T-helper 2 cell treated with Interferon-gamma antibody and Interleukin-4, amounts not matched to agents 100 ng/mL and 5 ng/mL, for 36 hours (primary cell): ENCODE results near the gene TOMM40. TPM values are rescaled to one million over a fixed set of nuclear protein-coding genes. Genes with fewer than 3 reads are reported as not detected.
"Not testable (repeated sequence)": the region's sequence is repeated elsewhere in the genome, so short reads cannot be mapped to it uniquely, and the experiment has no call there.

ENCODE experiments used
- intact Hi-C: fragments of 100-400 bp; cut with micrococcal nuclease; formaldehyde crosslinking; loops from one replicate; pipeline ENCODE4 v1.15.1; 2023
- total RNA-seq: library from RNA; stranded (reverse); gene quantifications from 2 replicates; pipeline ENCODE4 v1.2.3, GENCODE V29; 2022

Gene TOMM40
- total RNA-seq, 1 donor from 2014 or later: 94.2 TPM

GRCh38 chr19:44924243-44924725 lies 33.2 kb downstream of the TOMM40 start:
- intact Hi-C loops: no loop called here

DNA sequence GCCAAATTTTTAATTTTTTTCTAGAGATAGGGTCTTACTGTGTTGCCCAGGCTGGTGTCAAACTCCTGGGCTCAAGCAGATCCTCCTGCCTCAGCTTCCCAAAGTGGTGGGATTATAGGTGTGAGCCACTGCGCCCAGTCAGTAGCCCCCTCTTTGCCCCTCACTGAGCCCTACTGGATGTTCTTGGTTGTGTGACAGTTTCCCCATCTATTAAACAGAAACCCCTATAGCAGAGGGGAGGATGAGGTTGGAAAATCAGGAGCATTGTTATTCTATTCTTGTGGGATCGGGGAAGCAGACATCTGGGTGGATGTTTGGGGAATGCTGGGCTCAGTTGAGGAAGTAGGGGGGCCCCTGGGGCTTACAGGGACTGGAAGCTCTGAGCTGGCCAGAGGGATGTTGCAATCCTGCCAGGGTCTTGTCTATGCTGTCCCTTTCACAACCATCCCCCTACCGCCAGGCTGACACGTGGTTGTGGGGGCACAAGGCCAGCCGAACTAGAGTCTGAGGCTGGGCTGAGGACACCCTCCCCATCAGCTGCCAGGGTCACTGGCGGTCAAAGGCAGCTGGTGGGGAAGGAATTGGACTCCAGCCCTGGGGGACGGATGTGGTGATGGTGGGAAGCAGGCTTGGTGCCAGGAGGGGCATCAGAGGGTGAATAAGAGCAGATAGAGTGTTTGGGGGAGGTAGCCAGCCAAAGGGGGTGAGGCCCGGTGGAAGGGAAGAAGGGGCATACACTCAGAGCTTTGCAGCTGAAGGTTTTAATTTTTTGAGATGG lies 34.2 kb downstream of the TOMM40 start:
- intact Hi-C loops: no loop called here

DNA sequence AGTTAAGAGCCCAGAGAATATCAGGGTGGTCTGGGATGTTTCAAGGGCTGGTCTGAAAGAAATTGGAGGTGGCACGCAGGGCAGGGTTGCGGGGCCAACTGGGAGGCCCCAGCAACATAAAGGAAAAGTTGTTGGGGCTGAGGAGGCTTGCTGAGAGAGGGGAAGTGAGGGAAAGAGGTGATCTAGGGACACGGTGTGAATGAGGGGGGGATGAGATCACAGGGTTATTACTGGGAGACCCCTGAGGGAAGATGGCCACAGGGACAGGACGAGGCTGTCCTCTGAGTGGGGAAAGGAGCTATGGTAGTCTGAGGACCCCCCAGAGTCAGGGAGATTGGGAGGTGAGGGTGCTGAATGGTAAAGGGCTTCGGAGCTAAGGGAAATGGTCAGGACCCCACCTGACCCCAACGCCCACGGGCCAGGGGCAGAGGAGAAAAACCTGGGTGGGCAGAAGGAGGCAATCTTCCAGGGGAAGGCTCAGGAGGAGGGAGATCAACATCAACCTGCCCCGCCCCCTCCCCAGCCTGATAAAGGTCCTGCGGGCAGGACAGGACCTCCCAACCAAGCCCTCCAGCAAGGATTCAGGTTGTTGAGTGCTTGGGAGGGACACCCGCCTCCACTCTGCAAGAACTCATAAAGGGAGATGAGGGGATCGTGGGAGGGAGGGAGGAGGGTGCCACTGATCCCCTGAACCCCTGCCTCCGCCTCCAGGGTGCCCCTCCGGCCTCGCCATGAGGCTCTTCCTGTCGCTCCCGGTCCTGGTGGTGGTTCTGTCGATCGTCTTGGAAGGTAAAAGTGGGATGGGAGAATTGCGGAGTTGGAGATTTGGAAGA lies 35.4 kb downstream of the TOMM40 start:
- intact Hi-C loops: not testable (repeated sequence)

DNA sequence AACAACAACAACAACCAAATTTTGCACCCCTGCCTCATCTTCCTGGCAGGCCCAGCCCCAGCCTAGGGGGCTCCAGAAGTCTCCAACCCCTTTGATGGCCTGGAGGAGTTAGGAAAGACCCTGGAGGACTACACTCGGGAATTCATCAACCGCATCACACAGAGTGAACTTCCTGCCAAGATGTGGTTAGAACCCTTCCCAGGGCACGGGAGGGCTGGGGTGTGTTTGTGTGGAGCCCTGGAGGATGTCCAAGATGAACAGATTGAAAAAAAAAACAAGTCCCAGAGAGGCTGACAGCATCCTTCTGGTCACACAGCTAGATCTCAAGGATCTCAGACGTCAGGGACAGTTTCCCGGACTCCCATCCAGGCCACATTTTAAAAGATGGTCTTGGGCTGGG lies 36.7 kb downstream of the TOMM40 start:
- intact Hi-C loops: no loop called here

DNA sequence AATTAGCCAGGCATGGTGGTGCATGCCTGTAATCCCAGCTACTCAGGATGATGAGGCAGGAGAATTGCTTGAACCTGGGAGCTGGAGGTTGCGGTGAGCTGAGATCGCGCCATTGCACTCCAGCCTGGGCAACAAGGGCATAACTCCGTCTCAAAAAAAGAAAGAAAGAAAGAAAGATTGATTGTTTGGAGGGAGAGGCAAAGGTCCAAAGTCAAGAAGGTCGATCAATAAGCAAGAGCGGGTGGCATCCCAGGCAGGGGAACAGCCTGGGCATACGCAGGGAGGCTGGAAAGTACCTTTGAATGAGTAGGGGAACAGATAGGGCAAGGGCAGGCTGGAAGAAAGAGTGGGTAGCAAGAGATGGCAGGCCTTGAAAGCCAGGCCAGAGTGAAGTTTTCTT lies 39.0 kb downstream of the TOMM40 start:
- intact Hi-C loops: no loop called here

DNA sequence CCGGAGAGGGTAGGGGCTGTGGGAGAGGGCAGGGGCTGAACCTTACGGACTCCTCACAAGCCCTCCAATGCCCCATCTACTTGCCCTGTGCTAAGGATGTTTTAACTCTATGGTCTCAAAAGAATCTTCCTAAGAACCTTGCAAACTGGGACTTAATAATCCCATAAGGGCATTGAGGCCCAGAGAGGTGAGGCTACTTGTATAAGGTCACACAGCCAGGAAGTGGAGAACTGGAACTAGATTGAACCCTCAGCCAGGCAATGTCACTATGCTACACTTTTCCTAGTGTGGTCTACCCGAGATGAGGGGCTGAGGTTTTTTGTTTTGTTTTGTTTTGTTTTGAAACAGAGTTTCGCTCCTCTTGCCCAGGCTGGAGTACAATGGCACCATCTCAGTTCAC lies 40.5 kb downstream of the TOMM40 start:
- intact Hi-C loops: no loop called here

GRCh38 chr19:44939668-44940067 lies 48.6 kb downstream of the TOMM40 start:
- intact Hi-C loops: no loop called here

DNA sequence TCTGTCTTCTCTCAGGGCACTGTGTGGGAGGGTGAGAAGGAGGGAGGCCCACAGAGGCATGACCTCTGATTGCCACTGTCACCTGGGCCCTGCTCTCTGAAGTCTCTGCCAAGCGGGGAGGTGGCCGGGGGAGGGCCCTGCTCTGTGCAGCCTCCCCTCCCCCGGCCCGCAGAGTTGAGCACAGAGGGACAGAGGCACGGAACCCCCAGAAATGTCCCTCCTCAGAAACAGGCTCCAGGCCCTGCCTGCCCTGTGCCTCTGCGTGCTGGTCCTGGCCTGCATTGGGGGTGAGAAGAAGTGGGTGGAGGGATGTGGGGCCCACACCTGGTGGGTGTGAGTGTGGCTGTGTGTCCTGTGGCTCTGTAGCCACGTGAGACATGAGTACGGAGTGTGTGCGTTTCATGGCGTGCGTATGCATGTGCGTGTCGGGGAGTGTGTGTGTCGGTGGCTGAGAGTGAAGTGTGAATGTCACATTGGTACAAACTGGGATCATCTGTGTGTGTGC lies 51.1 kb downstream of the TOMM40 start, which contains the start of gene APOC4:
Gene APOC4 (plus strand): TSS at position 171 of the 505 bp plus-strand sequence. CDS start 41 bp downstream, at position 212.
- intact Hi-C loops: no loop called here

DNA sequence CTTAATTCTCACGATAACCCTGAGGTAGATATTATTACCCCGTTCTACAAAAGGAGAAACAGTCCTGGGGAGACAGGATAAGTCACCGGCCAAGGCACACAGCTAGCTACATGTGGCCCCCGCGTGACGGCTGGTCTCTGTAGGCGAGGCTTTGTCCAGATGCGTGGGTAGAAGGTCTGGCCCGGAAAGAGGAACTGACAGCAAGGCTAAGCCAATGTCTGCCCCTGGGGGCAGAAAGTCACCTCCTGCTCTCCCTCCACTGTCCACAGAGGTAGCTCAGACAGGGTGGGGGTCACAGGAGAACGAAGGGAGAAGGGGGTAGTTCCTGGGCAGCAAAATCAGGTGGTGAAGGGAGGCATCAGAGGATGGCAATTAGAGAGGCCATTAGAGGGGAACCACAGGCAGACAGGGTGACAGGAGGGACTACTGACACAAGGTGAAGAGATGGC lies 52.8 kb downstream of the TOMM40 start:
- intact Hi-C loops: no loop called here

DNA sequence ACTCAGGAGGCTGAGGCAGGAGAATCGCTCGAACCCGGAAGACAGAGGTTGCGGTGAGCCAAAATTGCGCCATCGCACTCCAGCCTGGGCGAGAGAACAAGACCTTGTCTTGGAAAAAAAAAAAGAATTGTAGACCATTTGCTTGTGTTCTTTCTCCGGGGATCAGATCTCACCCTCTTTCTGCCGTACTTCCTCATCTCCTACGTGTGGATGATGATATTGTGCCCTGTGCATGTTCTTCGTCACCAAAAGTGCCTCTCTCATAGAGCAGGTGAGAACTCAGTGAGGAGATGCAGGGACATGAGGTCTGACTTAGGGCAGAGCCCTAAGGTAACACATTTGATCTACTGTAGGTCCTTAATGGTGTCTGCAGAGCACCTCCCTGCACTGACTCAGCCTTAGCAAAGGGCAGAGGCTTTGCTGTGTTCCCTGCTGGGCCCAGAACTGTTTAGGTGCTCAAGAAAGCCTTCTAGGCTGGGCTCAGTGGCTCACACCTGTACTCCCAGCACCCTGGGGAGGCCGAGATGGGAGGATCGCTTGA lies 56.1 kb downstream of the TOMM40 start:
- intact Hi-C loops: no loop called here

GRCh38 chr19:44948237-44948636 lies 57.2 kb downstream of the TOMM40 start:
- intact Hi-C loops: no loop called here

- intact Hi-C loops: no loop called here
Observed at GRCh38 chr19:44948763-44949374, 57.8 kb downstream of the TOMM40 start.

DNA sequence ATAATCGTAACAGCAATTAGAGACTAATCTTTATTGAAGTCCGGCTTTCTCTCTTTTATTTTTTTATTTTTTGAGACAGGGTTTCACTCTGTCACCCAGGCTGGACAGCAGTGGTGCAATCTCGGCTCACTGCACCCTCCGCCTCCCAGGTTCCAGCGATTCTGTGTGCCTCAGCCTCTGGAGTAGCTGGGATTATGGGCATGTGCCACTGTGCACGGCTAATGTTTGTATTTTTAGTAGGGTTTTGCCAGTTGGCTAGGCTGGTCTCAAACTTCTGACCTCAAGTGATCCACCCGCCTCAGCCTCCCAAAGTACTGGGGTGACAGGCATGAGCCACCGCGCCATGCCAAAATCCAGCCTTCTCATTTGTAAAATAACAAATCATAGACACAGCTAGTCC lies 58.5 kb downstream of the TOMM40 start:
- intact Hi-C loops: no loop called here

- intact Hi-C loops: loop anchor here (1.0 kb wide), 1 partner anchor 48 kb away; no protein-coding TSS in a partner anchor
Observed at GRCh38 chr19:44951179-44952159, 60.4 kb downstream of the TOMM40 start.

Other genes with a start within 250 kb of the TOMM40 start
- 7.0 and 7.9 TPM in 2 replicates for gene PVR, start 247.3 kb upstream of the TOMM40 start, total RNA-seq
- gene CEACAM19, start 219.8 kb upstream of the TOMM40 start, total RNA-seq: 0.68 and 0.75 TPM in 2 replicates
- not detected in 2 replicates for gene CEACAM16, start 192.1 kb upstream of the TOMM40 start, total RNA-seq
- gene BCL3, start 142.5 kb upstream of the TOMM40 start, total RNA-seq: 65.6 and 68.4 TPM in 2 replicates
- not detected in 2 replicates for gene CBLC, start 113.4 kb upstream of the TOMM40 start, total RNA-seq
- not detected in 2 replicates for gene BCAM, start 82.2 kb upstream of the TOMM40 start, total RNA-seq
- not detected in 2 replicates for gene NECTIN2, start 45.0 kb upstream of the TOMM40 start, total RNA-seq
- 0.48 and 0.95 TPM in 2 replicates for gene APOE, start 14.5 kb downstream of the TOMM40 start, total RNA-seq
- 1.3 TPM in 1 of 2 replicates, not detected in the other for gene APOC1, start 23.4 kb downstream of the TOMM40 start, total RNA-seq
- not detected in 2 replicates for gene APOC4, start 51.0 kb downstream of the TOMM40 start, total RNA-seq
- not detected in 2 replicates for gene APOC2, start 54.8 kb downstream of the TOMM40 start, total RNA-seq
- gene CLPTM1, start 64.1 kb downstream of the TOMM40 start, total RNA-seq: 73.3 and 80.4 TPM in 2 replicates
- 33.1 and 35.2 TPM in 2 replicates for gene RELB, start 110.2 kb downstream of the TOMM40 start, total RNA-seq
- 90.9 and 94.1 TPM in 2 replicates for gene CLASRP, start 147.8 kb downstream of the TOMM40 start, total RNA-seq
- 4.1 and 5.0 TPM in 2 replicates for gene ZNF296, start 185.2 kb downstream of the TOMM40 start, total RNA-seq
- gene GEMIN7, start 188.0 kb downstream of the TOMM40 start, total RNA-seq: 29.8 and 33.7 TPM in 2 replicates
- gene PPP1R37, start 201.9 kb downstream of the TOMM40 start, total RNA-seq: 18.4 and 24.8 TPM in 2 replicates